Smooth muscle cell (in vitro differentiated cells): ENCODE measurements around the gene ARHGAP5. TPM values are rescaled to one million over a fixed set of nuclear protein-coding genes. Genes with fewer than 3 reads are reported as not detected.
A peak's percentile ranks its signal among the peaks of the same experiment; 100 is the strongest.

ENCODE experiments used
- DNase-seq: peaks from one replicate; lab custom pipeline; 2025; ENCODE audit not compliant: unreplicated experiment; lab: John Stamatoyannopoulos, UW
- H2AFZ ChIP-seq: fragments of 200-600 bp; sonication (generic); 2 replicates; pipeline ENCODE4 v1.6.0; 2016; ENCODE audit warnings: antibody characterized with exemption, low read depth, mild to moderate bottlenecking
- H3F3A ChIP-seq: fragments of 200-600 bp; sonication (generic); 2 replicates; pipeline ENCODE4 v1.6.0; 2017; ENCODE audit warnings: antibody characterized with exemption, low read depth
- H3K27ac ChIP-seq: fragments of 200-600 bp; sonication (generic); 2 replicates; pipeline ENCODE4 v1.5.1; 2016; ENCODE audit warnings: low read depth, mild to moderate bottlenecking
- H3K27me3 ChIP-seq: fragments of 200-600 bp; sonication (generic); 2 replicates; pipeline ENCODE4 v1.6.1; 2016; ENCODE audit warnings: low read depth, mild to moderate bottlenecking
- H3K36me3 ChIP-seq: fragments of 200-600 bp; sonication (generic); 2 replicates; pipeline ENCODE4 v1.5.1; 2016; ENCODE audit warnings: low read depth
- H3K4me1 ChIP-seq: fragments of 200-600 bp; sonication (generic); 2 replicates; pipeline ENCODE4 v1.5.1; 2016; ENCODE audit warnings: low read depth
- H3K4me2 ChIP-seq: fragments of 200-600 bp; sonication (generic); 2 replicates; pipeline ENCODE4 v1.6.0; 2016; ENCODE audit warnings: mild to moderate bottlenecking
- H3K4me3 ChIP-seq: fragments of 200-600 bp; sonication (generic); 2 replicates; pipeline ENCODE4 v1.5.1; 2016; ENCODE audit warnings: mild to moderate bottlenecking
- H3K79me2 ChIP-seq: fragments of 200-600 bp; sonication (generic); 2 replicates; pipeline ENCODE4 v1.6.0; 2016; ENCODE audit warnings: low read depth, mild to moderate bottlenecking
- H3K9ac ChIP-seq: fragments of 200-600 bp; sonication (generic); 2 replicates; pipeline ENCODE4 v1.6.0; 2016; ENCODE audit warnings: low read depth
- H3K9me3 ChIP-seq: fragments of 200-600 bp; sonication (generic); replicated peaks from 2 replicates; pipeline ENCODE4 v1.5.1; 2016; ENCODE audit warnings: low read depth
- H4K20me1 ChIP-seq: fragments of 200-600 bp; sonication (generic); 2 replicates; pipeline ENCODE4 v1.6.0; 2016; ENCODE audit warnings: low read depth
- CTCF ChIP-seq: fragments of 200-600 bp; sonication (generic); IDR thresholded peaks from 2 replicates; pipeline ENCODE4 v1.5.1; 2017; ENCODE audit warnings: borderline replicate concordance, mild to moderate bottlenecking, antibody characterized with exemption; ENCODE audit not compliant: insufficient read depth, poor library complexity, severe bottlenecking
- WGBS: methylation state at CpG from one replicate; pipeline ENCODE4 v1.1.7; 2016; ENCODE audit warnings: low lambda C conversion rate; 5-methylcytosine and 5-hydroxymethylcytosine counted together
- polyA plus RNA-seq: library from polyadenylated mRNA; unstranded; fragments of >200 nt; fragmentation: Nextera tagmentation; extraction: Ambion mirVana; gene quantifications from 2 replicates; pipeline ENCODE4 v1.2.1, GENCODE V29; 2016
- total RNA-seq: library from RNA; depleted of rRNA; stranded (reverse); fragments of >200 nt; gene quantifications from 2 replicates; pipeline ENCODE4 v1.2.3, GENCODE V29; 2014

ARHGAP5 gene
- total and polyA plus RNA-seq, 2 experiments from 2014 or later, result 24.1 to 217 TPM

GRCh38 chr14:32055175-32055574 is 21.9 kb upstream of the ARHGAP5 start:
- Histone ChIP-seq H2AFZ (no peak overlapping the region), H3K27me3 (no peaks in the 10 kb centered on the region), H3K4me2 (no peak overlapping the region), H3K9ac (no peak overlapping the region), H3K27ac (no peak overlapping the region), H3K79me2 (no peaks in the 10 kb centered on the region), H3K4me1 (no peaks in the 10 kb centered on the region), H3K9me3 (no peaks in the 10 kb centered on the region), H3F3A (no peaks in the 10 kb centered on the region), H3K4me3 (no peak overlapping the region), H4K20me1 (no peaks in the 10 kb centered on the region), H3K36me3 (no peaks in the 10 kb centered on the region)
- TF ChIP-seq CTCF, result no peak
- DNase-seq, result no peak
- 48% methylated on average over 2 of the region's 2 CpGs for WGBS

- H4K20me1 ChIP-seq, result no peaks in the 10 kb centered on the region
- no peak overlapping the region for H3K27ac ChIP-seq
- H3K4me3 ChIP-seq, result no peak overlapping the region
- no peaks in the 10 kb centered on the region for H3K79me2 ChIP-seq
- no peak overlapping the region for H3K9ac ChIP-seq
- no peak for TF ChIP-seq CTCF
- no peaks in the 10 kb centered on the region for H3K36me3 ChIP-seq
- WGBS, result 53% methylated on average over 2 of the region's 2 CpGs
- H2AFZ ChIP-seq, result peak overlapping the region; percentile 14
- no peak for DNase-seq
- no peaks in the 10 kb centered on the region for H3F3A ChIP-seq
- no peak overlapping the region for H3K4me2 ChIP-seq
- no peaks in the 10 kb centered on the region for H3K4me1 ChIP-seq
- no peaks in the 10 kb centered on the region for H3K9me3 ChIP-seq
- H3K27me3 ChIP-seq, result no peaks in the 10 kb centered on the region
Measured at GRCh38 chr14:32059702-32060101, 17.4 kb upstream of the ARHGAP5 start.

- no peaks in the 10 kb centered on the region for H3K79me2 ChIP-seq
- H3K9ac ChIP-seq, result no peak overlapping the region
- H3K4me2 ChIP-seq, result no peak overlapping the region
- no peak overlapping the region for H3K27ac ChIP-seq
- H3K36me3 ChIP-seq, result no peaks in the 10 kb centered on the region
- H2AFZ ChIP-seq, result no peak overlapping the region
- no peaks in the 10 kb centered on the region for H3K9me3 ChIP-seq
- no peak for DNase-seq
- H3K4me1 ChIP-seq, result no peaks in the 10 kb centered on the region
- WGBS, result 91% methylated on average over 4 of the region's 4 CpGs
- no peaks in the 10 kb centered on the region for H3K27me3 ChIP-seq
- TF ChIP-seq CTCF, result no peak
- H3K4me3 ChIP-seq, result no peak overlapping the region
- no peaks in the 10 kb centered on the region for H4K20me1 ChIP-seq
- H3F3A ChIP-seq, result no peaks in the 10 kb centered on the region
Measured at GRCh38 chr14:32064931-32065330, 12.2 kb upstream of the ARHGAP5 start.

GRCh38 chr14:32068708-32069107 is 8.4 kb upstream of the ARHGAP5 start:
- TF ChIP-seq CTCF, result no peak
- Histone ChIP-seq H3K9me3 (no peaks in the 10 kb centered on the region), H3K9ac (no peak overlapping the region), H3K27ac (no peak overlapping the region), H3K4me3 (no peak overlapping the region), H3K36me3 (no peaks in the 10 kb centered on the region), H2AFZ (no peak overlapping the region), H3K27me3 (no peaks in the 10 kb centered on the region), H3K4me2 (no peak overlapping the region), H3K79me2 (no peaks in the 10 kb centered on the region), H4K20me1 (no peaks in the 10 kb centered on the region), H3F3A (no peaks in the 10 kb centered on the region), H3K4me1 (no peaks in the 10 kb centered on the region)
- DNase-seq, result no peak
- 91% methylated on average over 2 of the region's 2 CpGs for whole genome bisulfite sequencing
